Renal cortex interstitium (tissue), 15 donors: ENCODE results near the gene TRPV4. TPM values are rescaled to one million over a fixed set of nuclear protein-coding genes. Genes with fewer than 3 reads are reported as not detected.
A peak's percentile ranks its signal among the peaks of the same experiment; 100 is the strongest.

Source experiments
- DNase-seq, 11 donors: peaks; one replicate each; pipeline ENCODE4 v3.0.0-alpha.2; 2013; ENCODE audit warnings: low read depth in 9 of 11, low spot score in 4 of 11; ENCODE audit errors: extremely low read depth in 1 of 11
- long read RNA-seq, 16 experiments: transcript quantifications; one replicate each; lab custom pipeline, GENCODE V29; 2026
- polyA plus RNA-seq, 3 donors: library from polyadenylated mRNA; unstranded; fragments of 120-200 nt; gene quantifications; one replicate each; pipeline ENCODE4 v1.2.1, GENCODE V29; 2013; ENCODE audit not compliant: insufficient read length in 3 of 3

The TRPV4 gene
- 10 to 100 TPM in 2 of 3 donors, 1 to 10 TPM in 1; 9.8 to 18.8 (median 14.8) TPM for polyA plus RNA-seq
- long read RNA-seq, donor 1, result 0 reads
- long read RNA-seq, donor 2, result 0 reads
- long read RNA-seq, donor 3, partial matches to known transcripts, result 0 of 1 reads
- long read RNA-seq, donor 3, other reads (novel, unspliced or antisense), result 0 of 1 reads
- long read RNA-seq, donor 4, partial matches to known transcripts, result 0 of 2 reads
- long read RNA-seq, donor 4, other reads (novel, unspliced or antisense), result 0 of 2 reads
- long read RNA-seq, donor 5, result 0 reads
- long read RNA-seq, donor 6, result 0 reads
- long read RNA-seq, donor 7, partial matches to known transcripts, result 0 of 1 reads
- long read RNA-seq, donor 7, other reads (novel, unspliced or antisense), result 0 of 1 reads
- long read RNA-seq, donor 8, partial matches to known transcripts, result 0 of 2 reads
- long read RNA-seq, donor 8, other reads (novel, unspliced or antisense), result 0 of 2 reads
- long read RNA-seq, donor 9, partial matches to known transcripts, result 0 of 1 reads
- long read RNA-seq, donor 9, other reads (novel, unspliced or antisense), result 0 of 1 reads
- long read RNA-seq, donor 10, result 0 reads
- long read RNA-seq, donor 11, result 0 reads
- long read RNA-seq, donor 12, partial matches to known transcripts, result 0 of 2 reads
- long read RNA-seq, donor 12, other reads (novel, unspliced or antisense), result 0 of 2 reads
- long read RNA-seq, donor 13, result 0 reads
- long read RNA-seq, donor 14, partial matches to known transcripts, result 0 of 1 reads
- long read RNA-seq, donor 14, other reads (novel, unspliced or antisense), result 0 of 1 reads
- long read RNA-seq, donor 15, partial matches to known transcripts, result 0 of 2 reads
- long read RNA-seq, donor 15, other reads (novel, unspliced or antisense), result 0 of 2 reads
- long read RNA-seq, donor 16, partial matches to known transcripts, result 5 of 9 reads
- long read RNA-seq, donor 16, other reads (novel, unspliced or antisense), result 0 of 9 reads

GRCh38 chr12:109833307-109834189 lies at the start of gene TRPV4:
Gene TRPV4, minus strand, starts transcription at chr12:109833398. Its CDS starts 18,602 bp downstream, at chr12:109814796.
- DNase-seq, result peak in 5 of 11 donors; percentile 33 to 64 (median 55)

- no peak for DNase-seq
These were observed 48.6 kb upstream of the TRPV4 start for GRCh38 chr12:109881752-109882151.

- no peak for DNase-seq
These were observed 47.7 kb upstream of the TRPV4 start for GRCh38 chr12:109880938-109881337.

GRCh38 chr12:109880043-109880931 lies 47.1 kb upstream of the TRPV4 start, which contains the start of gene GLTP:
Gene GLTP, minus strand, starts transcription at chr12:109880541. Its CDS starts 167 bp downstream, at chr12:109880374.
- DNase-seq, result peak in 10 of 11 donors; percentile 66 to 87 (median 82)

GRCh38 chr12:109879351-109880042 lies 46.3 kb upstream of the TRPV4 start:
- no peak for DNase-seq

GRCh38 chr12:109878749-109879148 lies 45.6 kb upstream of the TRPV4 start:
- no peak for DNase-seq

- no peak for DNase-seq
These were observed 45.0 kb upstream of the TRPV4 start for GRCh38 chr12:109878247-109878625.

- DNase-seq, result no peak
These were observed 44.5 kb upstream of the TRPV4 start for GRCh38 chr12:109877504-109878246.

GRCh38 chr12:109876406-109876805 lies 43.2 kb upstream of the TRPV4 start:
- DNase-seq, result no peak

- DNase-seq, result no peak
These were observed 42.5 kb upstream of the TRPV4 start for GRCh38 chr12:109875572-109876131.

GRCh38 chr12:109873653-109874052 lies 40.5 kb upstream of the TRPV4 start:
- no peak for DNase-seq

GRCh38 chr12:109871668-109872314 lies 38.6 kb upstream of the TRPV4 start:
- DNase-seq, result no peak

GRCh38 chr12:109870648-109871047 lies 37.5 kb upstream of the TRPV4 start:
- DNase-seq, result no peak

GRCh38 chr12:109868182-109869051 lies 35.2 kb upstream of the TRPV4 start:
- no peak for DNase-seq

GRCh38 chr12:109864916-109865315 lies 31.7 kb upstream of the TRPV4 start:
- no peak for DNase-seq
